ENCODE data around the gene SIGLEC8.

SIGLEC8 gene

DNA sequence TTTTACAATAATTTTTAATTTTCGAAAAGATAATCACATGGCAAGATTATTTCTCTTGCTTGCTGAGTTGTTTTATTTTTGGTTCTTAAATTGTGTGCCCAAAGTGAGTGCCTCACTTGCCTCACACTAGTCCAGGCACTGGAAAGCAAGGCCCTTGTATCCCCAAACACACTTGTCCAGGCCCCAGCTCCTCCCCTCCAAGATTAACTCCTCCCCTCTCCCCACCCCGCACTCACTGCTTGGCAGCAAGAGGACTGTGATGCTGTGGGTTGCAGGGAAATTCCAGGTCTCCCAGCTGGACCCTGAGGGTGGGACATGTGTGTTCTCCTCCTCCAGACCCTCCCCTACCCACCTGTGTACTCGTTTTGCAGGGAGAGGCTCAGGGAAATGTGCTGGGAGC is 39.4 kb upstream of the SIGLEC8 start:
- TF ChIP-seq ZFX (IDR thresholded peaks at IDR 0.05; ENCODE audit: borderline replicate concordance): no peak
- TF ChIP-seq, protein P1, sequence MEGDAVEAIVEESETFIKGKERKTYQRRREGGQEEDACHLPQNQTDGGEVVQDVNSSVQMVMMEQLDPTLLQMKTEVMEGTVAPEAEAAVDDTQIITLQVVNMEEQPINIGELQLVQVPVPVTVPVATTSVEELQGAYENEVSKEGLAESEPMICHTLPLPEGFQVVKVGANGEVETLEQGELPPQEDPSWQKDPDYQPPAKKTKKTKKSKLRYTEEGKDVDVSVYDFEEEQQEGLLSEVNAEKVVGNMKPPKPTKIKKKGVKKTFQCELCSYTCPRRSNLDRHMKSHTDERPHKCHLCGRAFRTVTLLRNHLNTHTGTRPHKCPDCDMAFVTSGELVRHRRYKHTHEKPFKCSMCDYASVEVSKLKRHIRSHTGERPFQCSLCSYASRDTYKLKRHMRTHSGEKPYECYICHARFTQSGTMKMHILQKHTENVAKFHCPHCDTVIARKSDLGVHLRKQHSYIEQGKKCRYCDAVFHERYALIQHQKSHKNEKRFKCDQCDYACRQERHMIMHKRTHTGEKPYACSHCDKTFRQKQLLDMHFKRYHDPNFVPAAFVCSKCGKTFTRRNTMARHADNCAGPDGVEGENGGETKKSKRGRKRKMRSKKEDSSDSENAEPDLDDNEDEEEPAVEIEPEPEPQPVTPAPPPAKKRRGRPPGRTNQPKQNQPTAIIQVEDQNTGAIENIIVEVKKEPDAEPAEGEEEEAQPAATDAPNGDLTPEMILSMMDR (IDR thresholded peaks at IDR 0.05): no peak
- H3K27ac ChIP-seq: no peak overlapping the region

DNA sequence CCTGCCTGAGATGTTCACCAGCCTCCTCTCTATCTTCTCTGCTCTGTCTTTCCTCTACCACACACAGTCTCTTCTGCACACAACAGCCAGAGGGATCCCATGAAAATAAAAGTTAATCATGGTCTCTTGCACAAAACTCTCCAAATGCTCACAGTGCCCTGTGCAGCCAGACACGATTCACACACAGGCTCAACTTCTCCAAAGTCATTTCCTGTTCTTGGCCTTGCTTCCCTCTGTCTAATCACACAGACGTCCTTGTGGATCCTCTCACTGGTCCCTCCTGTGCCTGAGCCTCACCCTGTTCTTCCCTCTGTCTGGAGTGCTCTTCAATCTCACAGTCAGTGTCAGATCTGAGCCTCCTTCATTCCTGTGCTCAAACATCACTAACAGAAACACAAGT is 35.5 kb upstream of the SIGLEC8 start:
- TF ChIP-seq, protein P1 (IDR thresholded peaks at IDR 0.05): no peak
- H3K27ac ChIP-seq: no peak overlapping the region

DNA sequence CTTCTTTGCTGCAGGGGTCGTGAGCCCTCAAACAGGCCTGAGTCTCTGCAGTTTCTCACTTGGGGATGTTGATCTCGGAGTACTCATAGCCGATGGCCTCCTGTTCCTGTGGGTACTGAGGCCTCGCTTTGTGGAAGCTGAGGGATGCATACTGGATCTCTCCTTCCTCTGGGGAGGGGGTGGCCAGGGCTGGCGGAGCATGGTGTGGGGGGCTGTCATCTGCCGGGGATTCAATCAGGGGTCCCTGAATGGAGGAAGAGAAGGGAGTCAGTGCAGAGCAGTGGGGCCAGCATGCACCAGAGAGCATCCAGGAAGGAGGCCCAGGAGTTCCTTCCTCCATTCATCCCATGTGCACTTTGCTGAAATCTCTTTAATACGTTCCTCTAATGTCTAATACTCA is 33.3 kb upstream of the SIGLEC8 start:
- no peak for TF ChIP-seq ZFX (IDR thresholded peaks at IDR 0.05; ENCODE audit: borderline replicate concordance)
- TF ChIP-seq, protein P1 (IDR thresholded peaks at IDR 0.05): no peak
- H3K27ac ChIP-seq: no peak overlapping the region

DNA sequence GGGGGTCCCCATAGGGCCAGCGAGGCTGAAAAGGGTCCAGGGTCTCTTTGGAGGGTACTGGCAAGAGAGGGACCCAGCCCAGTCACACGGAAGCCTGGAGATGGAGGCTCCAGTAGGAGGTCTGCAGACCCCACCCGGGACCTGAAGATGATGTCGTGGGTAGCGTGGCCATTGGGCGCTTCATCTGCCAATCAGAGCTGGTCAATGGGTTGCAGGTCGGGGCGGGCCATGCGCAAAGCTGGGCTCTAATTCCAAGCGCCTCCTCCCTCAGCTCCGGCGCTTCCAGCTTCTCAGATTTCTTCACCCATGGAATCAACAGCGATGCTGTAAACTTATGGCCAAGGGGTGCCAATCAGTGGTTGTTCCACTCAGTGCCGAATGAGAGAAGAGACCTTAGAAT is 32.4 kb upstream of the SIGLEC8 start:
- TF ChIP-seq ZFX (IDR thresholded peaks at IDR 0.05; ENCODE audit: borderline replicate concordance): no peak

DNA sequence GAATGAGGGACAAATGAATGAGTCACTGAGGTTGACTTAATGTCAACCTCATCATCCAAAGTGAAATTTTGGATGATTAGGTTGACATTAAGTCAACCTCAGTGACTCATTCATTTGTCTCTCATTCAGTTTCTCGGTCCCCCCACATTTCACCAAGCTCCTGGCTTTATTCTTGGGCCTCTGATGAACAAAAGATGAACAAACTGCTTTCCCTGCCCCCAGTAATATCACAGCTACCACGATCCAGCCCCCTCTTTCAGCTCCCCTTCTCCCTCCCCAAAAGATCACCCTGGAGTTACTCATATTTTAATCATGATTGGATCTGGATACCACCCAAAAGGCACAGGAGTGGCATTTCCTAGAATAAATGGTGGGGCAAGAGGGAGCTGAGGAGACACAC is 30.9 kb upstream of the SIGLEC8 start:
- H3K27ac ChIP-seq: no peak overlapping the region
- no peak for TF ChIP-seq ZFX (IDR thresholded peaks at IDR 0.05; ENCODE audit: borderline replicate concordance)
- TF ChIP-seq, protein P1 (IDR thresholded peaks at IDR 0.05): no peak

More for the DNA sequence above, 32.4 kb upstream of the SIGLEC8 start:
- H3K27ac ChIP-seq: no peak overlapping the region

DNA sequence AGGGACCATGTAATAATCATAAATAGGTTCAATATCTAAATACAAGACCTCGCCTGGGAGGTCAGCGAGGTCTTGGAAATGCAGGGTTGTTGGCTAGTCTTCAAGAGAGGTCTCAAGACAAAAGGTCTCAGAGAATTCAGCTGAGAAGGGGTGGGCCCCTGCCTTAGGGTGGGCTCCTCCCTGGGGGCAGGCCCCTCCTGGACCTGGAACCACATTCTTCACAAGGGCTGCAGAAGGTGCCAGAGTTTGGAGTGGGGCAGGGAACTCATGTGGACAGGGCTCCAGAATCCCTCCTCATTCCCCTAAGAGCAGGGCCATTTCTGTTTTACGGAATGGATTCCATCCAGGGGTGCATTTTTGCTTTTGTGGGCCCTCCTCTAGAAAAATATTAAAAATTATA is 30.2 kb upstream of the SIGLEC8 start:
- no peak overlapping the region for H3K27ac ChIP-seq
- TF ChIP-seq, protein P1 (IDR thresholded peaks at IDR 0.05): no peak
- no peak for TF ChIP-seq ZFX (IDR thresholded peaks at IDR 0.05; ENCODE audit: borderline replicate concordance)

DNA sequence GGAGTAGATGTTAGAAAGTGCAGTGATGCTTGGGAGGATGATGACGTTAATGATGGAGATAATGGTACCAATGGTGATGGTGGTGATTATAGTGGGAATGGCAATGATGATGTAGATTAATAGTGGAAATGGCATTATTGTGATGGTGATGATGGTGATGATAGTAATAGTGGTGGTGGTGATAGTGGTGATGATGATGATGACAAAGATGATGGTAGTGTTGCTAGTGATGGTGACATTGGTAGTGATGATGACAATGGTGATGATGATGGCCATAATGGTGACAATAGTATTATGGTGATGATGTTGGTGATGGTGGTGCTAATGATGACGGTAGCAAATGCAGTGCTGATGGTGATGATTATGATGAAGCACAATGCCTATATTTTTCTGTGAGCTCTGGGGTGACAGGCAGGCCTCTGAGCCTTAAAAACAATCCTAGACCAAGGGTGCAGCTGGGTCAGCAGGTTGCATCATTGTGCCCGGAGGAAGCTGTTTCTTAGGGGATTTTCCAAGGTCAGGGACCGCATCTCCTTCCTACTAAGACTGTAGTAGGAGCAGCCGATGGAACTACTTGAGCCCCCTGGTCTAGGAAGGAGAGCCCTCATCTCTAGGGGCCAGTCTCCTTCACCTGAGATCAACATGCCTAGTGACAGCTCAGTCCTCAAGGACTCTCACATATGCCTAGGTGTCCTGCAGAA is 27.9 kb upstream of the SIGLEC8 start:
- no peak overlapping the region for H3K27ac ChIP-seq
- no peak for TF ChIP-seq ZFX (IDR thresholded peaks at IDR 0.05; ENCODE audit: borderline replicate concordance)
- TF ChIP-seq, protein P1 (IDR thresholded peaks at IDR 0.05): no peak

DNA sequence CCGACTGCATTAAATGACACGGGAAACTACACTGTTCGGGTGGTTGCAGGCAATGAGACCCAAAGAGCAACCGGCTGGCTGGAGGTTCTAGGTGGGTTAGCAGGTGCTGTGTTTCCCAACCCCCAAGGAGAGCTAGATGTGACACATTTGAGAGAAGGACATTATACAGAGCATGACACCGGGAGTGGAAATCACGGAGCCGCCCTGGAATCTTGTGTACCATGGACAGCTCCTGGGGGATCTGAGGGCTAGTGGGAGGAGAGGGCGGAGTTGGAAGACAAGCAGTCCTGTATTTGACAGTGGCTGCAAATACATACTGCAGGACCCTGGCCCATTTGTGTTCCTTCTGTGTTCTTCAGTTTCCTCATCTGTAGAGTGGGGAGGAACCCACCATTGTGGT is 22.3 kb upstream of the SIGLEC8 start:
- TF ChIP-seq, protein P1 (IDR thresholded peaks at IDR 0.05): no peak
- TF ChIP-seq ZFX (IDR thresholded peaks at IDR 0.05; ENCODE audit: borderline replicate concordance): no peak
- H3K27ac ChIP-seq: no peak overlapping the region

Data from 22Rv1 (cell line).